Astrocyte (in vitro differentiated cells and primary cell): ENCODE measurements around the gene SLC5A2. TPM values are rescaled to one million over a fixed set of nuclear protein-coding genes. Genes with fewer than 3 reads are reported as not detected.

ENCODE experiments used
- DNase-seq: peaks from one replicate; pipeline ENCODE4 v3.0.0-alpha.2; 2010; ENCODE audit warnings: low read depth
- FAIRE-seq: peaks from 2 replicates; lab custom pipeline; 2011; peaks lifted over from hg19 to GRCh38; lab: Jason Lieb, UNC
- H2AFZ ChIP-seq: 2 replicates; pipeline ENCODE4 v1.6.0; 2012; ENCODE audit warnings: low read depth, low read length, inconsistent platforms
- H3K27ac ChIP-seq: 2 replicates; pipeline ENCODE4 v1.5.1; 2011; ENCODE audit warnings: low read depth, low read length, inconsistent platforms
- H3K27me3 ChIP-seq: 2 replicates; pipeline ENCODE4 v1.6.0; 2011; ENCODE audit warnings: low read length, inconsistent platforms; ENCODE audit not compliant: insufficient read depth
- H3K36me3 ChIP-seq: 2 replicates; pipeline ENCODE4 v1.5.1; 2011; ENCODE audit warnings: low read length, inconsistent platforms; ENCODE audit not compliant: insufficient read depth
- H3K4me1 ChIP-seq: 2 replicates; pipeline ENCODE4 v1.5.1; 2011; ENCODE audit warnings: low read length, inconsistent platforms; ENCODE audit not compliant: insufficient read depth
- H3K4me2 ChIP-seq: 2 replicates; pipeline ENCODE4 v1.6.0; 2012; ENCODE audit warnings: low read length, inconsistent platforms
- H3K4me3 ChIP-seq: 2 replicates; pipeline ENCODE4 v1.5.1; 2011; ENCODE audit warnings: low read depth, mild to moderate bottlenecking, low read length, inconsistent platforms; ENCODE audit not compliant: insufficient read depth
- H3K79me2 ChIP-seq: 2 replicates; pipeline ENCODE4 v1.6.0; 2012; ENCODE audit warnings: mild to moderate bottlenecking, low read length, inconsistent platforms; ENCODE audit not compliant: insufficient read depth
- H3K9ac ChIP-seq: 2 replicates; pipeline ENCODE4 v1.6.0; 2012; ENCODE audit warnings: mild to moderate bottlenecking, low read length, inconsistent platforms
- H3K9me3 ChIP-seq: 2 replicates; pipeline ENCODE4 v1.5.1; 2012; ENCODE audit warnings: low read depth, mild to moderate bottlenecking, low read length, inconsistent platforms; ENCODE audit not compliant: insufficient read depth
- H4K20me1 ChIP-seq: 2 replicates; pipeline ENCODE4 v1.6.0; 2012; ENCODE audit warnings: low read length, inconsistent platforms; ENCODE audit not compliant: insufficient read depth
- H3K27ac Mint-ChIP-seq: one replicate; pipeline ENCODE4 v1.8.0; 2021; ENCODE audit warnings: mild to moderate bottlenecking, mixed read lengths; ENCODE audit not compliant: unreplicated experiment
- H3K27me3 Mint-ChIP-seq: one replicate; pipeline ENCODE4 v1.8.0; 2021; ENCODE audit warnings: low read depth, mixed read lengths; ENCODE audit not compliant: unreplicated experiment
- H3K36me3 Mint-ChIP-seq: one replicate; pipeline ENCODE4 v1.8.0; 2021; ENCODE audit warnings: low read depth, mixed read lengths; ENCODE audit not compliant: unreplicated experiment
- H3K4me1 Mint-ChIP-seq: one replicate; pipeline ENCODE4 v1.8.0; 2021; ENCODE audit warnings: low read depth, mixed read lengths; ENCODE audit not compliant: unreplicated experiment
- H3K4me3 Mint-ChIP-seq: one replicate; pipeline ENCODE4 v1.8.0; 2021; ENCODE audit warnings: mild to moderate bottlenecking, moderate library complexity, mixed read lengths; ENCODE audit not compliant: unreplicated experiment
- H3K9me3 Mint-ChIP-seq: one replicate; pipeline ENCODE4 v1.8.0; 2021; ENCODE audit warnings: mild to moderate bottlenecking, mixed read lengths; ENCODE audit not compliant: unreplicated experiment
- EZH2 ChIP-seq: IDR thresholded peaks from 2 replicates; pipeline ENCODE4 v1.6.1; 2012; ENCODE audit warnings: mild to moderate bottlenecking, low read length, inconsistent platforms; ENCODE audit not compliant: insufficient read depth
- total RNA-seq: library from RNA; stranded (reverse); gene quantifications from 2 replicates; pipeline ENCODE4 v1.2.1, GENCODE V29; 2021
- TF ChIP-seq, protein P1 (sequence below): IDR thresholded peaks from 2 replicates; pipeline ENCODE4 v1.5.1; 2011; ENCODE audit warnings: low read depth, mild to moderate bottlenecking, inconsistent platforms, low read length, moderate library complexity; ENCODE audit not compliant: insufficient read depth

The SLC5A2 gene
- total RNA-seq, 1 donor from 2014 or later = not detected

DNA sequence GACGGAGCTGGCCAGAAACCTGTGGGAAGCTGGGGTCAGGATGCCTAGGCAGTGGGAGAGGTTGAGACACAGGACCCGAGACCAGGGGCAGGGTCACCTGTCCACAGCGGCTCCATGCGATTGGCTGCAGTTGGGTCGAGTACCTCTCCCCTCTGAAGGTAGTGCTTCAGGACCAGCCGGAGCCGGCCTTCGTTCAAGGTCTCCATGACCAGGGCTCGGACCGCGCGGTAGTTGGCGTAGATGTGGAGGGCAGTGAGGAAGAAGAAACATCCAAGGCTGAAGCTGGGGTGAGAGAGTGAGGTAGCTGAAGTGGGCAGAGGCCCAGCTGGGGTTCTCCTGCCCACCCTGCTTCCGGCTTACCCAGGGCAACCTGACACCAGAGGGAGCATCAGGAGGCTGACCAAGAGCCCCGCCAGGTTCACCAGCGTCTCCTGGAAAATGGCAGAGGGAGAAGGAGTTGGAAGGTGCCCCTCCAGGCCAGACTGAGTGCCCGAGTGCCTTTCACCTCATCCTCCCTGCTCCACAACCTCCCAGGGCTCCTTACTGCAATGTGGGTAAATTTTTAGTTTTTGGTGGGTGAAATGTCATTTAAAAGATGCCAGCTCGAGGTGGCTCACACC, 10.7 kb downstream of the SLC5A2 start:
- Mint-ChIP-seq H3K36me3 (peaks cover 27% of the 10 kb centered on the region), H3K27ac (peak overlapping the region; percentile 47)
- no peak overlapping the region for H3K27ac ChIP-seq

DNA sequence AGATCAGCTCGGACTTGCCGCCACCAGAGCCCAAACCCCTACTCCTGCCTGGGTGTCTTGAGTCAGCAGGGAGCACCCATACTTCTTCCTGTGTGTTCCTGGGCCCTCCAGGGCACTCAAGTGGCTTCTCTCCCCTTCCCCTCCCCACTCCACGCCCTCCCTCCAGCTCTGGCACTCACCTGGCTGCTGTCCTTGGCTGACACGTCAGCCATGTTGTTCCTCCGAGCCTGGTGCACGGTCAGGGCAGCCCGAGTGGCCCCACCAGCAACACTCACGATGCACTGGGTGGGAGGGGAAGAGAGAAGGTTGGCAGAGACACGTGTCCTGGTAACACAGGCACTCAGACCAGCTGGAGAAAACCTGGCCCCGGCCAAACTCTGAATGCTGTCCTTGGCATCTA, 13.7 kb downstream of the SLC5A2 start:
- Histone ChIP-seq H3K36me3 (peaks cover 15% of the 10 kb centered on the region), H4K20me1 (peaks cover 13% of the 10 kb centered on the region), H3K9ac (no peak overlapping the region), H3K27ac (no peak overlapping the region), H3K9me3 (no peaks in the 10 kb centered on the region), H3K4me2 (no peak overlapping the region), H3K4me3 (no peak overlapping the region), H3K79me2 (no peaks in the 10 kb centered on the region), H3K4me1 (no peaks in the 10 kb centered on the region), H2AFZ (no peak overlapping the region), H3K27me3 (no peaks in the 10 kb centered on the region)
- Mint-ChIP-seq H3K4me1 (no peaks in the 10 kb centered on the region), H3K27ac (no peak overlapping the region), H3K36me3 (peaks cover 29% of the 10 kb centered on the region), H3K4me3 (no peak overlapping the region), H3K9me3 (no peaks in the 10 kb centered on the region), H3K27me3 (no peaks in the 10 kb centered on the region)
- no peak for FAIRE-seq
- DNase-seq = no peak
- no peak for TF ChIP-seq EZH2
- TF ChIP-seq, protein P1, sequence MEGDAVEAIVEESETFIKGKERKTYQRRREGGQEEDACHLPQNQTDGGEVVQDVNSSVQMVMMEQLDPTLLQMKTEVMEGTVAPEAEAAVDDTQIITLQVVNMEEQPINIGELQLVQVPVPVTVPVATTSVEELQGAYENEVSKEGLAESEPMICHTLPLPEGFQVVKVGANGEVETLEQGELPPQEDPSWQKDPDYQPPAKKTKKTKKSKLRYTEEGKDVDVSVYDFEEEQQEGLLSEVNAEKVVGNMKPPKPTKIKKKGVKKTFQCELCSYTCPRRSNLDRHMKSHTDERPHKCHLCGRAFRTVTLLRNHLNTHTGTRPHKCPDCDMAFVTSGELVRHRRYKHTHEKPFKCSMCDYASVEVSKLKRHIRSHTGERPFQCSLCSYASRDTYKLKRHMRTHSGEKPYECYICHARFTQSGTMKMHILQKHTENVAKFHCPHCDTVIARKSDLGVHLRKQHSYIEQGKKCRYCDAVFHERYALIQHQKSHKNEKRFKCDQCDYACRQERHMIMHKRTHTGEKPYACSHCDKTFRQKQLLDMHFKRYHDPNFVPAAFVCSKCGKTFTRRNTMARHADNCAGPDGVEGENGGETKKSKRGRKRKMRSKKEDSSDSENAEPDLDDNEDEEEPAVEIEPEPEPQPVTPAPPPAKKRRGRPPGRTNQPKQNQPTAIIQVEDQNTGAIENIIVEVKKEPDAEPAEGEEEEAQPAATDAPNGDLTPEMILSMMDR = no peak

More for the DNA sequence above, 10.7 kb downstream of the SLC5A2 start:
- Histone ChIP-seq H3K4me3 (no peak overlapping the region), H3K9me3 (no peaks in the 10 kb centered on the region), H2AFZ (no peak overlapping the region), H3K27me3 (no peaks in the 10 kb centered on the region), H3K4me1 (peaks cover 2% of the 10 kb centered on the region), H3K79me2 (no peaks in the 10 kb centered on the region), H3K36me3 (peaks cover 6% of the 10 kb centered on the region), H3K4me2 (no peak overlapping the region), H3K9ac (no peak overlapping the region), H4K20me1 (no peaks in the 10 kb centered on the region)
- Mint-ChIP-seq H3K4me1 (no peaks in the 10 kb centered on the region), H3K9me3 (no peaks in the 10 kb centered on the region), H3K4me3 (no peak overlapping the region), H3K27me3 (peaks cover 7% of the 10 kb centered on the region)
- DNase-seq = no peak
- TF ChIP-seq EZH2 = no peak
- TF ChIP-seq, protein P1 = no peak
- no peak for FAIRE-seq

DNA sequence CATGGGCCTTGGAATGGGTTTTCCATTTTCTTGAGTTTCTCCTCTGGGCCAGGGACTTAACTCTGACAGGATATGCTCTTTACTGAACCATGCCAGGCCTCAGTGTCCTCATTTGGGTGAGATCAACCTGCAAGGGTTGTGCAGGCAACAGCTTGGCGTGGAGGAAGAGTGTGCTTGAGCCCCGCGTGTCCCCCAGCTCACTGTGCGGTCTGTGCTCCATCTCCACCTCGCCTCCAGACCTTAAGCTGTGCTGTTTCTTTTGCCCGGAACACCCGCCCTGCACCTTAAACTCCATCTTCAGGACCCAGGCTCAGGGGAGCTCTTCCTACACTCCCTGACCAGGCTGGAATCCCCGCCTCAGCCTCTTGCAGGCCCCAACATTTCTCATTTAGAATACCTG, 15.6 kb downstream of the SLC5A2 start:
- FAIRE-seq (no peak), DNase-seq (no peak)
- no peaks in the 10 kb centered on the region for H3K27me3 ChIP-seq
- no peak overlapping the region for H3K4me2 ChIP-seq
- Mint-ChIP-seq H3K27me3 (no peaks in the 10 kb centered on the region), H3K36me3 (peaks cover 20% of the 10 kb centered on the region), H3K27ac (no peak overlapping the region), H3K9me3 (no peaks in the 10 kb centered on the region), H3K4me3 (no peak overlapping the region), H3K4me1 (peaks cover 14% of the 10 kb centered on the region)
- no peaks in the 10 kb centered on the region for H3K9me3 ChIP-seq
- no peak overlapping the region for H3K27ac ChIP-seq
- peaks cover 15% of the 10 kb centered on the region for H4K20me1 ChIP-seq
- H2AFZ ChIP-seq = no peak overlapping the region
- H3K4me3 ChIP-seq = no peak overlapping the region
- no peak for TF ChIP-seq EZH2
- TF ChIP-seq, protein P1 = no peak
- H3K79me2 ChIP-seq = peaks cover 5% of the 10 kb centered on the region
- no peaks in the 10 kb centered on the region for H3K4me1 ChIP-seq
- H3K9ac ChIP-seq = no peak overlapping the region
- peaks cover 15% of the 10 kb centered on the region for H3K36me3 ChIP-seq
